K562 treated with DMSO at 1 percent for 12 hours (cell line): ENCODE measurements around the gene ZNF639. TPM values are rescaled to one million over a fixed set of nuclear protein-coding genes. Genes with fewer than 3 reads are reported as not detected.

Experiments
- total RNA-seq: library from RNA; unstranded; fragments of 300-600 nt; gene quantifications from 2 replicates; pipeline ENCODE4 v1.2.3, GENCODE V29; 2022; ENCODE audit not compliant: insufficient read depth

Gene ZNF639
- total RNA-seq, result 14.1 and 44.5 TPM in 2 replicates

GRCh38 chr3:179322286-179323196 is at the start of gene ZNF639:
TSS of gene ZNF639 (plus strand) at chr3:179323031. CDS start at chr3:179328294, 5,263 bp downstream.

GRCh38 chr3:179347345-179348194 is 24.7 kb downstream of the ZNF639 start, which contains the start of gene MFN1:
TSS of gene MFN1 (plus strand) at chr3:179347709. CDS start at chr3:179348852, 1,143 bp downstream.

Other genes starting within 250 kb of the ZNF639 start
- 2.5 and 9.5 TPM in 2 replicates for gene PIK3CA, start 174.7 kb upstream of the ZNF639 start, total RNA-seq
- gene KCNMB3, start 71.9 kb upstream of the ZNF639 start, total RNA-seq, result 3.6 and 12.3 TPM in 2 replicates
- gene MFN1, start 24.7 kb downstream of the ZNF639 start, total RNA-seq, result 3.4 and 14.6 TPM in 2 replicates
- 2.3 and 9.9 TPM in 2 replicates for gene GNB4, start 128.4 kb downstream of the ZNF639 start, total RNA-seq
- gene ACTL6A, start 239.9 kb downstream of the ZNF639 start, total RNA-seq, result 43.0 and 70.7 TPM in 2 replicates